Measurements from ENCODE around the gene LCE1F.

The LCE1F gene

DNA sequence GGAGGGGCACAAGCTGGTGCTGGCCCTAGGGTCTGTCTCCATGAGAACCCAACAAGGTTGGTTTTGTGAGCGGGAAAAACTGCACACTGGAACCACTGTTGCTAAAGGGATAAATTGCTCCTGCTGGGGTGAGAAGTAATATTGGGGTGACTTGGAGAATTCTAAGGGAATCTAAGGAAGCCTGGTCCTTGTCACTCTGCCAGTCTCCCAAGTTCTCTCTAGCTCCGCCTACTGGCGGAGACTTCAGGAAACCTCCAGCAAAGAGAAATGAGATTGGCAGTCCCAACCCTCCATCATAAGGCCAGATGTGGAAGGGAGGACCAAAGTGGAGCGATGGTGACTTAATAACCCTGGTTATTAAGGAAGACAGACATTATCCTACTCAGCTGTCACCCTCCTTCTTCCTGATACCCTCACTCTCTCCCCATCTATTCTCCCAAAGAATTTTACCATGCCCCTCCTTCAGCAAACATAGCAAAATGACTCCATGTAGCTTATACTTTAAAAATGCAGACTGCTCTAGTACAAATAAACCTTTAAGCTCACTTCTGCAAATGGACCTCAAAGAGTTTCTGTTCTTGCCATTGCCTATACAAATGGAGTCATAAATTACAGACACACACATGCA is 2.7 kb downstream of the LCE1F start:
- no peak for DNase-seq

DNA sequence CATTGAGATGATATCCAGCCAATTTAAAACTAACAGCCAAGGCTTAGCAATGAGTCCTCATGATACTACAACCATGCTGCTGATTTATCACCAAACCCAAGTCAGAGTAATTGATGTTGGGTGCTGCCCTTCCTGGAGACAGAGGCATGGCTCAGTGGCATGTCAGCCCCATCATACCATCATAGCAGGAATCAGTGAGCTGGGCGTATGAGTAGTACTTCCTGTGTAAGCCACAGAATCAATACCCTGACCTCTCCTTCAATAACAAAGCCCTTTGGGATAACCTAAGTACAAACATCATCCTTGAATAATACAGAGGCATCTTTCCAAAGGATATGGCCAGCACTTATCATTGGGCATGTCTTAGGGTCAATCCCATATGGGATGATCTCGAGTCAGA is 8.2 kb downstream of the LCE1F start:
- DNase-seq = no peak

GRCh38 chr1:152786077-152786476 is 11.1 kb downstream of the LCE1F start, which contains the start of gene LCE1E:
Gene LCE1E, plus strand, starts transcription at chr1:152786257. Its CDS starts 1,043 bp downstream, at chr1:152787300.
- no peak for DNase-seq

- no peak for DNase-seq
Measured at GRCh38 chr1:152795686-152796085, 20.7 kb downstream of the LCE1F start.

- no peak for DNase-seq
Measured at GRCh38 chr1:152796421-152796820, 21.5 kb downstream of the LCE1F start, which contains the start of gene LCE1D. Gene LCE1D, plus strand, starts transcription at chr1:152796721. Its CDS starts 1,074 bp downstream, at chr1:152797795.

- DNase-seq = no peak
Measured at GRCh38 chr1:152801333-152801732, 26.4 kb downstream of the LCE1F start.

DNA sequence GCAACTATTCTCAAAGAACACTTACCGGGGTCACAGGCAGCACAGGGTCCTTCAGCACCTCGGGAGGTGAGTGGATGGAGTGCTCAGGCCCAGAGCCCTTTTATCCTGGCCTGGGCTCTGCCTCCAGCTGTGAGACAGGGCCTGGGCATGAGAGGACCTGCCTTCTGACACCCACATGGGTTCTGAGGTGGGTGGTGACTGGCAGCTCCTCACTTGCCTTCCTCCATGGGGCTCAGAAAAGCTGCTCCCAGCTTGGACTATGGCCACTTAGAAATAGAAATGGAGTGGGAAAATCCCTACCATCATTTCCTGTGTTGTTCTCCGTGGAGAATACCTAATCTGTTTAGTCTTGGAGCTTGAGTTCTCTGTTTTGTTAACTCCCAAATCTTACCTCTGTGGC is 31.6 kb downstream of the LCE1F start, which contains the start of gene LCE1C:
LCE1C (minus strand) TSS at position 76 of the 400 bp plus-strand sequence. CDS start 1,173 bp downstream, outside the sequence.
- DNase-seq = no peak

- DNase-seq = no peak
Measured at GRCh38 chr1:152811050-152811449, 36.1 kb downstream of the LCE1F start.

DNA sequence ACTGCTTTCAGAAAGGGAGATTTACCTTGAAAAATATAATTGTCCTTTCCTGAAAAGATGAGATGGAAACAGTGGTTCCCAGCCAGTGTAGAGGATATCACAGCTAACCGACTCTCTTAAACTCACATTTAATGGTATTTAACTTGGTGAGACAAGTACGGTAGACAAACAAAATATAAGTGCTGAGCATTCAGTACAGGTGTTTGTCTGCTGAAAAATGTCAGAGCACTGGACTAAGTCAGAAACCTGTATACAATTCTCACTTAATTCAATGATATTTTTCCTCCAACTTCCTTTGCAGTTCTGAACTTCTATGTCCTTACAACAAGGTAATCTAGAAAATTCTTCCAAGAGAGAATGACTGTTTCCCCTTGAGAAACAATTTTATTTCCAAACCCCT is 36.7 kb downstream of the LCE1F start, which contains the start of gene LCE1B:
LCE1B (plus strand) TSS at position 301 of the 400 bp plus-strand sequence. CDS start 476 bp downstream, outside the sequence.
- DNase-seq = no peak

- no peak for DNase-seq
Measured at GRCh38 chr1:152817309-152817708, 42.4 kb downstream of the LCE1F start.

DNA sequence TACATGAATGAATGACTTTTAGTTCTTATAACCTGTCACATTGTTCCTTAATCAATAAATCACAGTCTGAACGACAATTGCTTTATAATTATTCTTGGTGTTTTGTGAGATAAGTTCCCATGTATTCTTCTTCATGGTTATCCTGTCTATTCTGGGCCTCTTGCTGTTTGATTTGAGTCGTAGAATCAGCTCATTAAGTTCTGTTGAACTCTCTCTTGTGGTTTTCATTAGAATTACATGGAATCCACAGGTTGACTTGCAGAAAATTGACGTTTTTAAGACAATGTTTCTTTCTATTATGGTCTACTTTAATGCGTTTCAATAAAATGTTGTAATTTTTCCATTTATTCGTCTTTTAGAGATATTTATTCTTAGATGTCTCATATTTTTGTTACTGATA is 48.4 kb downstream of the LCE1F start:
- no peak for DNase-seq

- DNase-seq = no peak
Measured at GRCh38 chr1:152824964-152825363, 50.0 kb downstream of the LCE1F start.
